GM23338 (cell line): Measurements from ENCODE around the gene PRRC2A. TPM values are rescaled to one million over a fixed set of nuclear protein-coding genes. Genes with fewer than 3 reads are reported as not detected.

Experiments
- ATAC-seq: fragments of 200-7000 bp; cut with Tn5 transposase; 3 replicates; pipeline ENCODE4 v1.9.1; 2020
- DNase-seq: peaks from one replicate; pipeline ENCODE4 v3.0.0-alpha.2; 2015; ENCODE audit warnings: low spot score
- H2AFZ ChIP-seq: fragments of 200-600 bp; sonication (generic); 2 replicates; pipeline ENCODE4 v1.8.0; 2016; ENCODE audit warnings: antibody characterized with exemption, mild to moderate bottlenecking, moderate library complexity
- H3F3A ChIP-seq: fragments of 200-600 bp; sonication (generic); replicated peaks from 2 replicates; pipeline ENCODE4 v1.8.0; 2017; ENCODE audit warnings: antibody characterized with exemption, mixed run types, low read depth
- H3K27ac ChIP-seq: fragments of 200-600 bp; sonication (generic); 2 replicates; pipeline ENCODE4 v1.6.1; 2016; ENCODE audit warnings: low read depth
- H3K27me3 ChIP-seq: fragments of 200-600 bp; sonication (generic); 2 replicates; pipeline ENCODE4 v1.8.0; 2016; ENCODE audit warnings: mild to moderate bottlenecking, mixed run types, moderate library complexity; ENCODE audit not compliant: insufficient read depth
- H3K36me3 ChIP-seq: fragments of 200-600 bp; sonication (generic); 2 replicates; pipeline ENCODE4 v1.8.0; 2016; ENCODE audit warnings: mild to moderate bottlenecking; ENCODE audit not compliant: insufficient read depth
- H3K4me1 ChIP-seq: fragments of 200-600 bp; sonication (generic); 2 replicates; pipeline ENCODE4 v1.8.0; 2016; ENCODE audit warnings: mild to moderate bottlenecking, moderate library complexity; ENCODE audit not compliant: insufficient read depth
- H3K4me2 ChIP-seq: fragments of 200-600 bp; sonication (generic); 2 replicates; pipeline ENCODE4 v1.7.1; 2017; ENCODE audit warnings: mixed run types
- H3K4me3 ChIP-seq: fragments of 200-600 bp; sonication (generic); 2 replicates; pipeline ENCODE4 v1.6.1; 2016; ENCODE audit warnings: mixed run types
- H3K79me2 ChIP-seq: fragments of 200-600 bp; sonication (generic); replicated peaks from 2 replicates; pipeline ENCODE4 v1.8.0; 2017; ENCODE audit warnings: mild to moderate bottlenecking; ENCODE audit not compliant: insufficient read depth
- H3K9me2 ChIP-seq: fragments of 200-600 bp; sonication (generic); 2 replicates; pipeline ENCODE4 v1.8.0; 2017; ENCODE audit not compliant: insufficient read depth
- H4K20me1 ChIP-seq: fragments of 200-600 bp; sonication (generic); replicated peaks from 2 replicates; pipeline ENCODE4 v1.8.0; 2017; ENCODE audit warnings: mild to moderate bottlenecking; ENCODE audit not compliant: insufficient read depth
- H3K27ac Mint-ChIP-seq: 2 replicates; pipeline ENCODE4 v1.8.0; 2020; ENCODE audit warnings: inconsistent platforms, mild to moderate bottlenecking, moderate library complexity, mixed read lengths
- H3K27me3 Mint-ChIP-seq: 3 replicates; pipeline ENCODE4 v1.8.0; 2022; ENCODE audit warnings: low read depth, mild to moderate bottlenecking, moderate library complexity, mixed read lengths, inconsistent platforms; ENCODE audit not compliant: insufficient read depth, poor library complexity
- H3K36me3 Mint-ChIP-seq: 3 replicates; pipeline ENCODE4 v1.8.0; 2021; ENCODE audit warnings: low read depth, mild to moderate bottlenecking, inconsistent platforms, moderate library complexity, mixed read lengths
- H3K4me1 Mint-ChIP-seq: 3 replicates; pipeline ENCODE4 v1.8.0; 2020; ENCODE audit warnings: mild to moderate bottlenecking, inconsistent platforms, mixed read lengths
- H3K4me3 Mint-ChIP-seq: 3 replicates; pipeline ENCODE4 v1.8.0; 2021; ENCODE audit warnings: moderate library complexity, mild to moderate bottlenecking, inconsistent platforms, mixed read lengths
- H3K9me3 Mint-ChIP-seq: 3 replicates; pipeline ENCODE4 v1.8.0; 2020; ENCODE audit warnings: moderate library complexity, mild to moderate bottlenecking, inconsistent platforms, mixed read lengths
- CREB1 ChIP-seq: fragments of 250-450 bp; sonication (Bioruptor Pico); IDR thresholded peaks from 2 replicates; pipeline ENCODE4 v1.5.0; 2020; ENCODE audit warnings: low read depth, mild to moderate bottlenecking, moderate library complexity
- CTCF ChIP-seq, 2 experiments: fragments of 200-600 bp in 1 of 2; sonication (generic) in 1 of 2; conservative IDR thresholded peaks; 2 replicates each; pipeline versions ENCODE4 v1.5.1 to v1.6.1; 2016 to 2017; ENCODE audit warnings: antibody characterized with exemption in 2 of 2, low read depth in 2 of 2, mild to moderate bottlenecking in 2 of 2, moderate library complexity in 1 of 2
- ETS1 ChIP-seq: IDR thresholded peaks from 2 replicates; pipeline ENCODE4 v1.6.1; 2016; ENCODE audit warnings: antibody characterized with exemption
- EZH2 ChIP-seq: fragments of 200-600 bp; sonication (generic); IDR thresholded peaks from one replicate; pipeline ENCODE4 v1.8.0; 2017; ENCODE audit warnings: antibody characterized with exemption, mild to moderate bottlenecking, low read depth; ENCODE audit not compliant: unreplicated experiment
- EZH2phosphoT487 ChIP-seq: fragments of 200-600 bp; sonication (generic); IDR thresholded peaks from one replicate; pipeline ENCODE4 v1.8.1; 2018; ENCODE audit warnings: antibody characterized with exemption; ENCODE audit not compliant: unreplicated experiment
- JUNB ChIP-seq: IDR thresholded peaks from one replicate; pipeline ENCODE4 v1.6.1; 2016; ENCODE audit warnings: antibody characterized with exemption; ENCODE audit not compliant: unreplicated experiment
- NANOG ChIP-seq: IDR thresholded peaks from 2 replicates; pipeline ENCODE4 v1.6.1; 2016; ENCODE audit warnings: antibody characterized with exemption, borderline replicate concordance
- POLR2AphosphoS5 ChIP-seq: IDR thresholded peaks from 2 replicates; pipeline ENCODE4 v1.6.1; 2016; ENCODE audit warnings: antibody characterized with exemption, low read depth
- REST ChIP-seq: IDR thresholded peaks from one replicate; pipeline ENCODE4 v1.6.1; 2018; ENCODE audit warnings: antibody characterized with exemption; ENCODE audit not compliant: unreplicated experiment
- ZNF114 ChIP-seq: fragments of 250-450 bp; sonication (Bioruptor Pico); IDR thresholded peaks from 2 replicates; pipeline ENCODE4 v1.5.0; 2020; ENCODE audit warnings: mild to moderate bottlenecking, moderate library complexity
- ZNF331 ChIP-seq: fragments of 250-450 bp; sonication (Bioruptor Pico); IDR thresholded peaks from 2 replicates; pipeline ENCODE4 v1.5.0; 2020; ENCODE audit warnings: low read depth, mild to moderate bottlenecking, moderate library complexity
- ZNF462 ChIP-seq: fragments of 250-450 bp; sonication (Bioruptor Pico); IDR thresholded peaks from 2 replicates; pipeline ENCODE4 v1.5.0; 2020; ENCODE audit warnings: mild to moderate bottlenecking, moderate library complexity
- polyA plus RNA-seq: library from polyadenylated mRNA; unstranded; fragments of >200 nt; fragmentation: Nextera tagmentation; extraction: Ambion mirVana; gene quantifications from 2 replicates; pipeline ENCODE4 v1.2.1, GENCODE V29; 2016
- total RNA-seq: library from RNA; depleted of rRNA; stranded (reverse); fragments of >200 nt; shearing (Covaris generic); gene quantifications from 2 replicates; pipeline ENCODE4 v1.2.3, GENCODE V29; 2014

PRRC2A gene
- total and polyA plus RNA-seq, 2 experiments from 2014 or later, result 213 to 273 TPM

GRCh38 chr6:31666337-31666965 is 45.9 kb downstream of the PRRC2A start:
- H3K4me3 Mint-ChIP-seq, result peak overlapping the region; percentile 93
- TF ChIP-seq ZNF462 (CRISPR knock-in tag) (no peak), CTCF (conservative IDR thresholded peaks at IDR 0.05; ENCODE audit: low read depth in 2 of 2) (no peak), CREB1 (CRISPR knock-in tag) (no peak), NANOG (no peak), EZH2 (no peak), ZNF331 (CRISPR knock-in tag) (no peak), EZH2phosphoT487 (no peak), ZNF114 (CRISPR knock-in tag) (no peak), JUNB (no peak), ETS1 (no peak), POLR2AphosphoS5 (no peak), REST (no peak)
- Histone ChIP-seq H3K27ac (no peak overlapping the region), H3K9me2 (no peaks in the 10 kb centered on the region), H2AFZ (no peak overlapping the region), H3F3A (peaks cover 18% of the 10 kb centered on the region; the same call in 1 of the 2 replicates), H3K36me3 (peaks cover 44% of the 10 kb centered on the region), H3K79me2 (peaks cover 46% of the 10 kb centered on the region), H3K27me3 (no peaks in the 10 kb centered on the region), H3K4me1 (peaks cover 16% of the 10 kb centered on the region), H4K20me1 (peaks cover 12% of the 10 kb centered on the region), H3K4me3 (peak overlapping the region; percentile 97), H3K4me2 (peak overlapping the region; percentile 98)
- DNase-seq (no peak), ATAC-seq (no peak)
- peaks cover 30% of the 10 kb centered on the region for H3K4me1 Mint-ChIP-seq
- peak overlapping the region; percentile 98 for H3K27ac Mint-ChIP-seq
- peaks cover 85% of the 10 kb centered on the region for H3K36me3 Mint-ChIP-seq
- H3K9me3 Mint-ChIP-seq, result no peaks in the 10 kb centered on the region; the same call in 2 of the 3 replicates
- H3K27me3 Mint-ChIP-seq, result peaks cover 14% of the 10 kb centered on the region
